SK-N-SH (cell line): ENCODE results near the gene NPAS1. TPM values are rescaled to one million over a fixed set of nuclear protein-coding genes. Genes with fewer than 3 reads are reported as not detected.
"Not testable (repeated sequence)": the region's sequence is repeated elsewhere in the genome, so short reads cannot be mapped to it uniquely, and the experiment has no call there.

ENCODE experiments used
- CTCF ChIA-PET: fragments of 300-600, 350-600 bp; formaldehyde crosslinking; extraction: SDS; loops from one replicate; lab custom pipeline; 2021; lab: Yijun Ruan, JAX
- POLR2A ChIA-PET: fragments of 350-600 bp; sonication (Branson Sonifier 250); formaldehyde crosslinking; extraction: SDS; loops from one replicate; lab custom pipeline; 2020; ENCODE audit warnings: antibody characterized with exemption, inconsistent platforms; lab: Yijun Ruan, JAX
- DNase-seq: peaks from one replicate; pipeline ENCODE4 v3.0.0; 2012
- H2AFZ ChIP-seq: fragments of 200-600 bp; sonication (generic); 2 replicates; pipeline ENCODE4 v1.8.1; 2016; ENCODE audit warnings: antibody characterized with exemption, mild to moderate bottlenecking, low read depth
- H3F3A ChIP-seq: fragments of 200-600 bp; sonication (generic); replicated peaks from 2 replicates; pipeline ENCODE3; 2016; ENCODE audit warnings: antibody characterized with exemption, mild to moderate bottlenecking; ENCODE audit not compliant: insufficient read depth
- H3K27ac ChIP-seq, 2 experiments: fragments of 200-500 bp in 1 of 2; fragments of 200-600 bp in 1 of 2; sonication (Bioruptor generic) in 1 of 2; sonication (generic), shearing (Covaris generic) in 1 of 2; 2 replicates each; pipeline versions ENCODE4 v1.5.1 to v1.6.1; 2014 to 2016; ENCODE audit warnings: low read depth in 2 of 2, inconsistent platforms in 1 of 2, low read length in 1 of 2, mild to moderate bottlenecking in 1 of 2, mixed read lengths in 1 of 2
- H3K27me3 ChIP-seq: fragments of 200-600 bp; sonication (generic), shearing (Covaris generic); 2 replicates; pipeline ENCODE4 v1.6.1; 2016; ENCODE audit warnings: mixed run types; ENCODE audit not compliant: insufficient read depth
- H3K36me3 ChIP-seq, 2 experiments: fragments of 200-500 bp in 1 of 2; fragments of 200-600 bp in 1 of 2; sonication (Bioruptor generic) in 1 of 2; sonication (generic) in 1 of 2; replicated peaks in 1 of 2; 2 replicates each; pipeline versions ENCODE3 to v1.5.1; 2014 to 2016; ENCODE audit warnings: low read length in 1 of 2, mild to moderate bottlenecking in 1 of 2; ENCODE audit not compliant: insufficient read depth in 2 of 2, control insufficient read depth in 1 of 2
- H3K4me1 ChIP-seq, 2 experiments: fragments of 200-500 bp in 1 of 2; fragments of 200-600 bp in 1 of 2; sonication (Bioruptor generic) in 1 of 2; sonication (generic), shearing (Covaris generic) in 1 of 2; 2 replicates each; pipeline versions ENCODE4 v1.5.1 to v1.6.1; 2014 to 2016; ENCODE audit warnings: low read depth in 1 of 2, low read length in 1 of 2, mixed run types in 1 of 2; ENCODE audit not compliant: insufficient read depth in 2 of 2, control insufficient read depth in 1 of 2
- H3K4me2 ChIP-seq: fragments of 200-600 bp; sonication (generic), shearing (Covaris generic); 2 replicates; pipeline ENCODE4 v1.6.1; 2017; ENCODE audit warnings: mixed run types
- H3K4me3 ChIP-seq, 2 experiments: fragments of 200-500 bp in 1 of 2; fragments of 200-600 bp in 1 of 2; sonication (Bioruptor generic) in 1 of 2; sonication (generic), shearing (Covaris generic) in 1 of 2; 2 replicates each; pipeline versions ENCODE4 v1.5.1 to v1.8.1; 2014 to 2016; ENCODE audit warnings: low read depth in 2 of 2, inconsistent platforms in 1 of 2, low read length in 1 of 2, mild to moderate bottlenecking in 1 of 2, mixed read lengths in 1 of 2, moderate library complexity in 1 of 2
- H3K79me2 ChIP-seq: fragments of 200-600 bp; sonication (generic); 2 replicates; pipeline ENCODE4 v1.8.1; 2017; ENCODE audit warnings: mild to moderate bottlenecking; ENCODE audit not compliant: insufficient read depth
- H3K9ac ChIP-seq: fragments of 200-600 bp; sonication (generic); 2 replicates; pipeline ENCODE4 v1.6.1; 2017; ENCODE audit warnings: mixed run types
- H3K9me2 ChIP-seq: fragments of 200-600 bp; sonication (generic); 2 replicates; pipeline ENCODE4 v1.6.1; 2017; ENCODE audit warnings: mixed run types
- H3K9me3 ChIP-seq: fragments of 200-600 bp; sonication (generic); 2 replicates; pipeline ENCODE4 v1.6.1; 2017; ENCODE audit warnings: mixed run types, mild to moderate bottlenecking, moderate library complexity
- H4K20me1 ChIP-seq: fragments of 200-600 bp; sonication (generic); 2 replicates; pipeline ENCODE4 v1.6.1; 2017; ENCODE audit warnings: mild to moderate bottlenecking, mixed run types; ENCODE audit not compliant: insufficient read depth
- ELF1 ChIP-seq: IDR thresholded peaks from 2 replicates; pipeline ENCODE4 v1.4.0; 2012
- FOSL2 ChIP-seq: IDR thresholded peaks from 2 replicates; pipeline ENCODE4 v1.4.0; 2012; ENCODE audit warnings: low read depth, mild to moderate bottlenecking, moderate library complexity, borderline replicate concordance
- FOXJ3 ChIP-seq: sonication (generic); formaldehyde crosslinking; IDR thresholded peaks from 2 replicates; pipeline ENCODE4 v1.5.1; 2020; ENCODE audit warnings: mild to moderate bottlenecking, missing genetic modification reagents
- FOXM1 ChIP-seq: IDR thresholded peaks from 2 replicates; pipeline ENCODE4 v1.4.0; 2012; ENCODE audit warnings: low read depth, mild to moderate bottlenecking
- JUND ChIP-seq: IDR thresholded peaks from 2 replicates; pipeline ENCODE4 v1.4.0; 2012
- NRF1 ChIP-seq: IDR thresholded peaks from 2 replicates; pipeline ENCODE4 v1.6.1; 2012; ENCODE audit warnings: low read depth, mild to moderate bottlenecking, low read length
- PBX3 ChIP-seq: IDR thresholded peaks from 2 replicates; pipeline ENCODE4; 2012
- RFX5 ChIP-seq: IDR thresholded peaks from 2 replicates; pipeline ENCODE4 v1.6.1; 2012; ENCODE audit warnings: mild to moderate bottlenecking, improper control_type of control experiment, low read length
- TAF1 ChIP-seq: IDR thresholded peaks from 2 replicates; pipeline ENCODE4 v1.6.1; 2012; ENCODE audit warnings: low read depth, mild to moderate bottlenecking, low read length, moderate library complexity, borderline replicate concordance
- TEAD4 ChIP-seq: IDR thresholded peaks from 2 replicates; pipeline ENCODE4 v1.4.0; 2012; ENCODE audit warnings: mild to moderate bottlenecking, borderline replicate concordance; ENCODE audit not compliant: insufficient read depth
- WGBS: methylation state at CpG from one replicate; pipeline ENCODE4 v1.1.6; 2017; ENCODE audit warnings: low lambda C conversion rate; 5-methylcytosine and 5-hydroxymethylcytosine counted together
- polyA plus RNA-seq, 3 experiments: library from polyadenylated mRNA; depleted of rRNA; stranded (reverse); fragments of >200 nt; gene quantifications; 2 replicates each; pipeline ENCODE4 v1.2.3, GENCODE V29; 2012
- TF ChIP-seq, protein P1 (sequence below): IDR thresholded peaks from 2 replicates; pipeline ENCODE4 v1.4.0; 2012; ENCODE audit warnings: low read depth, borderline replicate concordance
- TF ChIP-seq, protein P2 (sequence below): fragments of 200-600 bp; sonication (generic); IDR thresholded peaks from 2 replicates; pipeline ENCODE4 v1.6.1; 2017; ENCODE audit warnings: antibody characterized with exemption, mild to moderate bottlenecking, moderate library complexity
- TF ChIP-seq, protein P3 (sequence below): IDR thresholded peaks from 2 replicates; pipeline ENCODE4 v1.6.1; 2012; ENCODE audit warnings: mild to moderate bottlenecking, low read depth, low read length, moderate library complexity

The NPAS1 gene
- polyA plus RNA-seq, 1 of the 3 experiments (the other 2 are of a cell fraction): 1.1 TPM

- H3K4me2 ChIP-seq, H3K27me3 ChIP-seq, H3K4me1 ChIP-seq, DNase-seq, H3K9me2 ChIP-seq, H3K4me3 ChIP-seq, POLR2A ChIA-PET, H3K27ac ChIP-seq, H3K9me3 ChIP-seq, H3K9ac ChIP-seq, H2AFZ ChIP-seq: not testable (repeated sequence)
- Histone ChIP-seq H3F3A (peaks cover 24% of the 10 kb centered on the region), H3K79me2 (peaks cover 40% of the 10 kb centered on the region), H4K20me1 (peaks cover 14% of the 10 kb centered on the region), H3K36me3 (peaks cover 48% of the 10 kb centered on the region in 2 experiments)
- WGBS: 98% methylated on average over 13 of the region's 13 CpGs
- CTCF ChIA-PET: interaction anchor here (0.8 to 3.4 kb wide), 15 partner anchors 11 to 169 kb away, joined by 3 to 40 read pairs (median 6); partner anchors contain the start of gene ZC3H4
These were observed 58.7 kb downstream of the NPAS1 start for GRCh38 chr19:47078351-47078750.

GRCh38 chr19:47081095-47081494, 61.5 kb downstream of the NPAS1 start:
- 95% methylated on average over 5 of the region's 6 CpGs for WGBS
- ChIA-PET CTCF (interaction anchor here (0.8 to 3.4 kb wide), 5 partner anchors 25 to 164 kb away, joined by 3 to 36 read pairs (median 15); no protein-coding TSS in a partner anchor), POLR2A (no interaction called here)
- Histone ChIP-seq H3K27ac (no peak overlapping the region), H2AFZ (no peak overlapping the region), H3K4me1 (0 out of 4 replicates have a peak, but pooled peaks cover 0 to 5% of the 10 kb centered on the region in 2 experiments), H3K9me3 (no peaks in the 10 kb centered on the region), H3K4me2 (no peak overlapping the region), H3K79me2 (peaks cover 16% of the 10 kb centered on the region), H3K27me3 (no peaks in the 10 kb centered on the region), H3K9me2 (no peaks in the 10 kb centered on the region), H3F3A (peaks cover 29% of the 10 kb centered on the region), H3K4me3 (no peak overlapping the region), H3K36me3 (peaks cover 46 to 53% of the 10 kb centered on the region in 2 experiments), H4K20me1 (0 out of 2 replicates have a peak, but pooled peaks cover under 1% of the 10 kb centered on the region), H3K9ac (no peak overlapping the region)
- no peak for TF ChIP-seq TAF1
- TF ChIP-seq, protein P1, sequence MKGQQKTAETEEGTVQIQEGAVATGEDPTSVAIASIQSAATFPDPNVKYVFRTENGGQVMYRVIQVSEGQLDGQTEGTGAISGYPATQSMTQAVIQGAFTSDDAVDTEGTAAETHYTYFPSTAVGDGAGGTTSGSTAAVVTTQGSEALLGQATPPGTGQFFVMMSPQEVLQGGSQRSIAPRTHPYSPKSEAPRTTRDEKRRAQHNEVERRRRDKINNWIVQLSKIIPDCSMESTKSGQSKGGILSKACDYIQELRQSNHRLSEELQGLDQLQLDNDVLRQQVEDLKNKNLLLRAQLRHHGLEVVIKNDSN: no peak
- no peak for TF ChIP-seq NRF1
- no peak for DNase-seq

DNA sequence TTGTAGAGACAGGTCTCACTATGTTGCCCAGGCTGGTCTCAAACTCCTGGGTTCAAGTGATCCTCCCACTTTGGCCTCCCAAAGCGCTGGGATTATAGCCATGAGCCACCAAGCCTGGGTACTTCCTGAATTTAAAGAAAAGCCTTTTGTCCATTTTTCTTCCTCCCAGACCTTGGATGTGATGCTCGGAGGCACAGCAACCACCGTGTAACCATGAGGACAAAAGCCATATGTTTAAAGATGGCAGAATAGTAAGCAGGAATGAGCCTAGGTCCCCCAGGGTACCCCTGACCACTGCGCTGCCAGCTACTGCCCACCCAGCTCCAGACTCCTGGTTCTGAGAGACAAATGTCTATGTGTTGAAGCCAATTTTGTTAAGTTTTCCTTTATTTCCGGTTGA, 62.9 kb downstream of the NPAS1 start:
- Histone ChIP-seq H3K36me3 (peaks cover 43 to 49% of the 10 kb centered on the region in 2 experiments), H2AFZ (no peak overlapping the region), H3K9ac (no peak overlapping the region), H3K4me1 (0 out of 4 replicates have a peak, but pooled peaks cover 0 to 5% of the 10 kb centered on the region in 2 experiments), H3K9me3 (no peaks in the 10 kb centered on the region), H3K9me2 (no peaks in the 10 kb centered on the region), H3F3A (peaks cover 29% of the 10 kb centered on the region), H3K27ac (no peak overlapping the region), H3K79me2 (peaks cover 14% of the 10 kb centered on the region), H3K27me3 (no peaks in the 10 kb centered on the region), H3K4me2 (no peak overlapping the region), H4K20me1 (no peaks in the 10 kb centered on the region), H3K4me3 (no peak overlapping the region)
- 99% methylated on average over 5 of the region's 5 CpGs for WGBS
- ChIA-PET POLR2A (interaction anchor here (0.5 kb wide), 1 partner anchor 41 kb away, joined by 3 read pairs; no protein-coding TSS in a partner anchor), CTCF (interaction anchor here (1.1 to 3.0 kb wide), 3 partner anchors 44 to 161 kb away, joined by 3 to 15 read pairs (median 7); no protein-coding TSS in a partner anchor)
- no peak for DNase-seq
- TF ChIP-seq FOXM1 (no peak), ELF1 (no peak), PBX3 (no peak), FOXJ3 (CRISPR knock-in tag) (no peak), TEAD4 (no peak), TAF1 (no peak), JUND (no peak), FOSL2 (no peak), RFX5 (no peak)
- TF ChIP-seq, protein P2, sequence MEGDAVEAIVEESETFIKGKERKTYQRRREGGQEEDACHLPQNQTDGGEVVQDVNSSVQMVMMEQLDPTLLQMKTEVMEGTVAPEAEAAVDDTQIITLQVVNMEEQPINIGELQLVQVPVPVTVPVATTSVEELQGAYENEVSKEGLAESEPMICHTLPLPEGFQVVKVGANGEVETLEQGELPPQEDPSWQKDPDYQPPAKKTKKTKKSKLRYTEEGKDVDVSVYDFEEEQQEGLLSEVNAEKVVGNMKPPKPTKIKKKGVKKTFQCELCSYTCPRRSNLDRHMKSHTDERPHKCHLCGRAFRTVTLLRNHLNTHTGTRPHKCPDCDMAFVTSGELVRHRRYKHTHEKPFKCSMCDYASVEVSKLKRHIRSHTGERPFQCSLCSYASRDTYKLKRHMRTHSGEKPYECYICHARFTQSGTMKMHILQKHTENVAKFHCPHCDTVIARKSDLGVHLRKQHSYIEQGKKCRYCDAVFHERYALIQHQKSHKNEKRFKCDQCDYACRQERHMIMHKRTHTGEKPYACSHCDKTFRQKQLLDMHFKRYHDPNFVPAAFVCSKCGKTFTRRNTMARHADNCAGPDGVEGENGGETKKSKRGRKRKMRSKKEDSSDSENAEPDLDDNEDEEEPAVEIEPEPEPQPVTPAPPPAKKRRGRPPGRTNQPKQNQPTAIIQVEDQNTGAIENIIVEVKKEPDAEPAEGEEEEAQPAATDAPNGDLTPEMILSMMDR: no peak
- TF ChIP-seq, protein P3, sequence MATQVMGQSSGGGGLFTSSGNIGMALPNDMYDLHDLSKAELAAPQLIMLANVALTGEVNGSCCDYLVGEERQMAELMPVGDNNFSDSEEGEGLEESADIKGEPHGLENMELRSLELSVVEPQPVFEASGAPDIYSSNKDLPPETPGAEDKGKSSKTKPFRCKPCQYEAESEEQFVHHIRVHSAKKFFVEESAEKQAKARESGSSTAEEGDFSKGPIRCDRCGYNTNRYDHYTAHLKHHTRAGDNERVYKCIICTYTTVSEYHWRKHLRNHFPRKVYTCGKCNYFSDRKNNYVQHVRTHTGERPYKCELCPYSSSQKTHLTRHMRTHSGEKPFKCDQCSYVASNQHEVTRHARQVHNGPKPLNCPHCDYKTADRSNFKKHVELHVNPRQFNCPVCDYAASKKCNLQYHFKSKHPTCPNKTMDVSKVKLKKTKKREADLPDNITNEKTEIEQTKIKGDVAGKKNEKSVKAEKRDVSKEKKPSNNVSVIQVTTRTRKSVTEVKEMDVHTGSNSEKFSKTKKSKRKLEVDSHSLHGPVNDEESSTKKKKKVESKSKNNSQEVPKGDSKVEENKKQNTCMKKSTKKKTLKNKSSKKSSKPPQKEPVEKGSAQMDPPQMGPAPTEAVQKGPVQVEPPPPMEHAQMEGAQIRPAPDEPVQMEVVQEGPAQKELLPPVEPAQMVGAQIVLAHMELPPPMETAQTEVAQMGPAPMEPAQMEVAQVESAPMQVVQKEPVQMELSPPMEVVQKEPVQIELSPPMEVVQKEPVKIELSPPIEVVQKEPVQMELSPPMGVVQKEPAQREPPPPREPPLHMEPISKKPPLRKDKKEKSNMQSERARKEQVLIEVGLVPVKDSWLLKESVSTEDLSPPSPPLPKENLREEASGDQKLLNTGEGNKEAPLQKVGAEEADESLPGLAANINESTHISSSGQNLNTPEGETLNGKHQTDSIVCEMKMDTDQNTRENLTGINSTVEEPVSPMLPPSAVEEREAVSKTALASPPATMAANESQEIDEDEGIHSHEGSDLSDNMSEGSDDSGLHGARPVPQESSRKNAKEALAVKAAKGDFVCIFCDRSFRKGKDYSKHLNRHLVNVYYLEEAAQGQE: no peak
